HG02884 (cell line): ENCODE results near the gene CD302.
"Not testable (repeated sequence)": the region's sequence is repeated elsewhere in the genome, so short reads cannot be mapped to it uniquely, and the experiment has no call there.

ENCODE experiments used
- ATAC-seq: cut with Tn5 transposase; IDR thresholded peaks from one replicate; pipeline ENCODE4 v1.9.1; 2021; ENCODE audit warnings: mild to moderate bottlenecking, moderate library complexity; ENCODE audit not compliant: unreplicated experiment

Gene CD302

DNA sequence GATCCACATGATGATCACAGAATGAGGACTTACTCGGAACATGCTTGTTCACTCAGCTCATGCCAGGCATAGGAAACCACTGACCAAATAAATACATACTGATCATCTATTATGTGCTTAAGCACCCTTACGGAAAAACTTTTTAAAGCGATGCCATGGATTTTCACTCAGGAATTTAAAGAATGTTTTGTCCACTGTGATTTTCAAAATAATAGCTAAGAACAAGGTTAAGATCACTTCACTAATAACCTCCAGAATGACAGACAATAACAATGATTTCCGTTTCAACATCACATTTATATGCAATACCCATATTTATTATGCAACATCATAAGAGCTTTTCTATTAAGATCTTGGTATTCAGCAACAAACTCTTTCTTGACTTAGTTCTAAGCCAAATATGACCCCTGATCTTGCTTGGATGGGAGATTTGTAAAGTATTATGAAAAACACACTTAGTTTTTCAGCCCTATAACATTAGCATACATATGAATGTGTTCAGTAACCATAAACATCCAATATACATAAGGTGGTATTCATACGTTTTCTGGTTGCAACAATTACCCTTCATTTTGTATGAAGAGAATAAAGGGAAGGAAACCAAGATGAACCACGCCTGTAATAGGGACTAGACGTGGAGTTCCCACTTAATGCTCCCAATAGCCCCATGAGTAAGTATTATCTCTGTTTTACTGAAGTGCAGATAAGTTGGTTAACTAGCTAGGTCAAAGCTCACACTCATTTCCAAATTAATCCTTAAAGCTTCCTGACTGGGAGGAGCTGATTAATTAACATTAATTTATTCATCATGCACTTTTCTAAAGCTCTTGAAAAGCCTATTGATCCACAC, 1.9 kb downstream of the CD302 start:
- no peak for ATAC-seq

DNA sequence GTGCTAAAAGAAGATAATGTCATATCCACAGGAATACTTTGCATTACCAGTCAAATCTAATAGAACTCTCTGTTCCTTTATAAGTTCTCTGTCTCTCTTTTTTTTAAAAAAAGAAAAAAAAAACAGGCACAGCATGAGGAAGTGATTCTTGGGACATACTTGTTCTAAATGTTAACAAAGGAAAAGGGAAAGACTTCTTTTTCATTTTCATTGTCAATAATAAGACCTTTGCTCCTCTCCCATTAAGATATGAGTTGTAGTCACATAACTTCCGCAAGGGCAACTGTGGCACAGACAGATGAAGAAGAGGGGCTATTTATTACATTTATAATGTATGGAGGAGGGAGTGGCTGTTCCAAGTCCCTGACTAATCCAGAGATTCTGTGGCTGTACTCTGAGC, 4.7 kb downstream of the CD302 start:
- no peak for ATAC-seq

DNA sequence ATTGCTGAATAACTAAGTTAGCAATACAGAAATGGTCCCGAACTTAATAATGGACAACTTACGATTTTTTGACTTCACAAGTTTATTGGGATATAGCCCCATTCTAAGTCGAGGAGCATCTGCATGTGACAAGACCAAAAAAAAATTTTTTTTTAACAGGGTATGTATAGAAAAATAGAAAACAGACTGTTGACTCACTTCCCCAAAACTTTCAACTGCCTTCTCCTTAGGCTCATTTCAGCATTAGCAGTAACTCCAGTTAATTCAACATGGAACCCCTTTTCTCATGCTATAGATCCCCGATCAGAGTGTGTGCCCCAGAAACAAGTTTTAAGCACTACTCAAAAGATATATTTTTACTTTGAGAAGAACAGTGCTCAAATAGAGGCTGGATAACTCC, 5.4 kb downstream of the CD302 start:
- ATAC-seq, result no peak

DNA sequence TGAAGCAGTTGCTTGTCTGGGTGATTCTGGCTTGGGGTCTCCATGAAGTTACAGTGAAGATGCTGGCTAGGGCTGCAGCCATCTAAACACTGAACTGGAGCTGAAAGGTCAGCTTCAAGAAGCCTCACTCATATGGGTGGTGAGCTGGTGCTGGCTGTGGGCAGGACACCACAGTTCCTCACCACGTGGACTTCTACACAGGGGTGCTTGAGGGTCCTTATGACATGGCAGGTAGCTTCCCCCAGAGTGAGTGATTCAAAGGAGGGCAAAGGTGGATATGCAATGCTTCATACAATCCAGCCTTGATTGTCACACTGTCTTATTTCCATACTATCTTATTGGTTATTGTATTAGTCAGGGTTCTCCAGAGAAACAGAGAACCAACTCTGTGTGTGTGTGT, 6.0 kb downstream of the CD302 start:
- ATAC-seq, result no peak

DNA sequence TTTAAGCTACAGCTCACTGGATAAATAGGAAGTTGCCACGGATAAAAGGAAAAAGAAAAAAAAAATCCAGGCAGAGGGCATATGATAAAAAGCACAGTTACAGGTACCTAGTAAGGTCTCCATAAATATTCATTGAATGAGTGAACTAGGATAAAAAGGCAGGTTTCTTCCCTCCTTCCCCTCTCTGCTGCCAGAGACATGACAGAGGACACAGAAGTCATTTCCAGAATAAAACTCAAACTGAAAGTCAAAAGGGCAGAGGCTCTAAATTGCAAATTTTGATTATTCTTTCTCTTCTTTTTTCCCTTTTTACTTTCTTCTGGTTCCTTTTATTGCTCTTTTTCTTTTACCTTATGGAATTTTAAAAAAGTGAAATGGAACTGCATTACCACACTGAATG, 7.7 kb downstream of the CD302 start:
- peak; percentile 75 for ATAC-seq

DNA sequence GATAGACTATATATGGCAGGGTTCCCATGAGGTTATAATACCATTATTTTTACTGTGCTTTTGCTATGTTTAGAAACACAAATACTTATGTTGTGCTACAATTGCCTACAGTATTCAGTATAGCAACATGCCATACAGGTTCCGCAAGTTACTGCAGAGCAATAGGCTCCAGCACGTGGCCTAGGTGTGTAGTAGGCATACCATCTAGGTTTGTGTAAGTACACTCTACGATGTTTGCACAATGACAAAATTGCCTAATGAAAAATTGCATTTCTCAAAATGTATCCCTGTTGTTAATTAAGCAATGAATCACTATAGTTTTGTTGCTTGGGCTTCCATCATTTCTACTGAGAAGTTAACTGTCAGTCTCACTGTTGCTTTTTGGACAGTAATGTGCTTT, 9.8 kb downstream of the CD302 start:
- no peak for ATAC-seq

DNA sequence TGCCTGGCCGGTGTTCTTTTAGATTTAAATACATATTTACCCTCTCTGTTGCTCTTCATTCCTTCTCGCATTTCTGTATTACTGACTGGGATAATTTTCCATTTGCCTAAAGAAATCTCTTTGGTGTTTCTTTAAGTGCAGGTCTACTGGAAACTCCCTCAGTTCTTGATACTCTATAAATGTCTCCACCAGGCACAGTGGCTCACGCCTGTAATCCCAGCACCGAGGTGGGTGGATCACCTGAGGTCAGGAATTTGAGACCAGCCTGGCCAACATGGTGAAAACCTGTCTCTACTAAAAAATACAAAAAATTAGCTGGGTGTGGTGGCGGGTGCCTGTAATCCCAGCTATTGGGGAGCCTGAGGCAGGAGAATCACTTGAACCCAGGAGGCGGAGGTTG, 10.4 kb downstream of the CD302 start:
- ATAC-seq, result not testable (repeated sequence)

DNA sequence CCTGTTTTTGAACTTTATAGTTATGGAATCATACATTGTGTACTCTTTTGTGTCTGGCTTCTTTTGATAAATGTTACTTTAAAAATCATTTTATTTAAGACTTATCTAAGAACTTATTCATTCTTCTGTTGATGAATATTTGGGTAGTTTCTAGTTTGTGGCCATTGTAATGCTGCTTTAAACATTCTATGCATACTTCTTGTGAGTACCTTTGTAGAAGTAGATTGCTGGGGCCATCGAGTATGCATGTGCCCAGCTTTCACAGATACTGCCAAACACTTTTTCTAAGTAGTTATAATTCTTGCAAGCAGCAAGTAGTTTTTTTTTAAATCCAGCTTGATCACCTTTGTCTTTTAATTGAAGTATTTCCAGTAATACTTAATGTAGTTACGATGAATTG, 11.1 kb downstream of the CD302 start:
- no peak for ATAC-seq

DNA sequence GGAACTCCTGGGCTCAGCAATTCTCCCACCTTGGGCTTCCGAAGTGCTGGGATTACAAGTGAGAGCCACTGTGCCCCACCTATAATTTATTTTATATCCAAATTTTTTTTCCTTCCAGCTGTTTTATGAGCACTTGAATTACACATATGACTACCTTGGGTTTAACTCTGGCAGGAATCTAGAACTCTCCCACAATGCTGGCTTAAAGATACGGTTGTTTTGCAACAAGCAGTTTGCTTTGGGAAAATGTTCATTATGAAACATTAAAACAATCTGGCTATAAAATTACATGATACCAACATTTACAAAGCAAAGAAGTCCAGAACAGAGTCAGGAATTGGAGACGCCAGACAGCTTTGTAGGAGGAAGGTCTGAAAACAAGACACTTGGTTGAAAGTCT, 12.8 kb downstream of the CD302 start:
- no peak for ATAC-seq

DNA sequence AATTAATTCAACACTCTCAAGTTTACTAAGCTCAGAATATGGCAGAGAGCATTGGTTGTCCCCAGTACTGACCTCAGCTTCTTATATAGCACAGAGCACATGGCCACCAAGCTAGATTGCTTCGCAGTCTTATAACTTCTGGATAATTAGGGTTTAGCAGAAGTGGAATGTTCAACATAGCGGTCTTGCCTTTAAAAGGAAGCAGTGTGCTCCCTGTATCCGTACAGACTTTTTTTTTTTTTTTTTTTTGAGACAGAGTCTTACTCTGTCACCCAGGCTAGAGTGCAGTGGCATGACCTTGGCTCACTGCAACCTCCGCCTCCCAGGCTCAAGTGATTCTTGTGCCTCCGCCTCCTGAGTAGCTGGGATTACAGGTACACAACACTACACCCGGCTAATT, 13.3 kb downstream of the CD302 start:
- ATAC-seq, result not testable (repeated sequence)

DNA sequence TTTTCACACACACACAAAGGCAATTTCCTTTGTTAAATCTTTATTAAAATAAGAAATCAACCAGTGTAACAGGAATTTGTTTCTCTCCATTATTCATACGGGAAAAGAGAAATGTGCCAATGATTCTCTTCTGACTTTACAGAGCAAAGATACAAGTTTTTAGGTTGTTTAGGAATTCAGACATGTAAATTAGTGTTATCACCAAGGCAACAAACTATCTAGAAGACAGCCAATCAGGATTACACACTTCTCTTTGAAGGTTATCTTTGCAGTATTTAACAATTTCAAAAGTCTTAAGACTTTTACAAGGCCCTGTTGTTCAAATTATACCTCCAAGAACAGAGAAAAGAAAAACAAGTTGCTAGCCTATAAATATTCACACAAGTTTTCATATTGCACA, 14.5 kb downstream of the CD302 start:
- ATAC-seq, result no peak

DNA sequence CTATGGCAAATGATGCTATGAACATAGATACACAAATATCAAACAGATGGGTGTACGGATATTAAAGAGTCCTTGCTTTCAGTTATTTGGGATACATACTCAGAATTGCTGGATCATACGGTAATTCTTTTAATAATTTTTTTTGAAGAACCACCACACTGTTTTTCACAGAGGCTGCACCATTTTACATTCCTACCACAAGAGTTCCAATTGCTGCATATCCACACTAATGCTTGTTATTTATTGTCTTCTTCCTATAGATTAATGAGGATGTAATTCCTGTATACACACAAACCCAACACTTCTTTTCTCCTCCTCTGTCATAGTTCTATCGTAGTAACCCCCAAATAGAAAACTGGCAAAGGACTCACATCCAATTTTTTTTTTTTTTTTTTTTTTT, 21.7 kb downstream of the CD302 start:
- ATAC-seq, result no peak

DNA sequence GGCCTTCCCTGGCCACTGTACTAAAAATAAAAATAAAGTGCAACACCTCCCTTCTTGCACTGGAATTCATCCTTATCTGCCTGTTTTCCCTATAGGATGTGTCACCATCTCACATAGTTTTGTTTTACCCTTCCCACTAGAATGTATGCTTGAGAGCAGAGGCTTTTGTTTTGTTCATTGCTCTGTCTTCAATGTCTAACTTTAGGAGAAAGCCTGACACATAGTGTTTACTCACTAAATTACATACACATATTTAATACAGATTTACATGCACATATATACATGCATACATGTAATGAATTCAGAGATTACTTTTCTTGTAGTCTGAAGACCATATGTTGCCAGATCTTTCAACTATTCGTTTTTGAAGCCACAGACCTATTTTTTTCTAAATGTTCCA, 23.0 kb downstream of the CD302 start:
- no peak for ATAC-seq

DNA sequence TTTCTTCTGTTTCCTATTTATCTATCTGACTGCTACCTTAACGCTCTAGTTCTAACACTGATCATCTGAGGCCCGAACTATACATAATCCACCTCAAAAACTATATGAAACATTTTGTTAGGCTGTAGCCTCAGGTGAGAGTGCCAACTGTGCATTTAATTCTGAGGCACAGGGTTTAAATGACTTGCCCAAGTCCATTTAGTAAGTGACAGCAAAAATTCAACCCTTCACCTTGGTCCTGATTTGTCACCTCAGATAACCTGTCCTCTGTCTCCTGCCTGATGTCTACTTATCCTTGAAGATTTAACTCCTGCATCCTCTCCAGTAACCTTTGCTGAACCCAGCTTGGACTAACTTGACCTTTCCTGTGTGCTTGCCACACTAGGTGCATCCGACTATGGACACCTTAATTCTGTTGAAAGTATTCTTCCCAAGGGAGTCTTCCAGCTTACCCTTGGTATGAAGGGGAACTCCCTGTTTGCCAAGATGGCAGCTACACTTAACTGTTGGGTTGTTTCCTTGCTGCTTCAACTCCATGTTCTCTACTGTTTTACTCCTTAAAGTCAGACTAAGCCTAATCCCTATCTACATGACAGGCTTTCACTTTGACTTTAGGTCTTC, 23.5 kb downstream of the CD302 start:
- no peak for ATAC-seq

DNA sequence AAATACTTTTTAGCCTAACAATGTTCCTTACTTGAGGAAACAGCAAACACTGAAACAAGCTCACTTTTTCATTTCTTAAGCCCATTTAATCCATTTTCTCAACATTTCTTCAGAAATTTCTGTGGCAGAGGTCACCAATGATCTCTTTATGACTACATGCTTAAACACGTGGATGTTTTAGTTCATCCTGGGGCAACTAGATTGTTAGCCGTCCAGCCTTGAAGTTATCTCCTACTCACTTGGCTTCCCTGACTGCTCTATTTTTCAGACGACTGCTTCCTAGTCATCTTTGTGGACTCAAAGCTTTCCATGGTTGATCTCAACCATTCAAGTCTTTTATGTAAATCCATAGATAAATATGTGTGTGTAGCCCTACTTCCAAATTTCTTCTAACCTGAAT, 24.1 kb downstream of the CD302 start:
- no peak for ATAC-seq

DNA sequence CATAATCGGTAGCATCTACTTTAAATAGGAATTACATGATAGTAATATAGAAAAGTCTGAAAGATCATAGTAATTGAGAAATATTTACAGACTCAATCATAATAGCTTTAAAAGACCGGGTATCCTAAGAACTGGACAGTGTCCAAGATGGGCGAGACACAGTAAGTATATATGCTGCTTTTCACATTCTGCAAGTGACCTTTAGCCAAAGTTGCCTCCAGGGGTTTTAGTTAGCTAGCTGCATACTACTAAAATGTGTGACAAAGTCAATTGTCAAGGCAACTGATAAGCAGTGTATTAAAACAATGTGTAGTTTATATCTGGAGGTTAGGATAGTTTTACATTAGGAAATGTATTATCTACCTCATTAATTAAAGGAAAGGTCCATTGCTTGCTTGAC, 24.6 kb downstream of the CD302 start:
- ATAC-seq, result no peak

DNA sequence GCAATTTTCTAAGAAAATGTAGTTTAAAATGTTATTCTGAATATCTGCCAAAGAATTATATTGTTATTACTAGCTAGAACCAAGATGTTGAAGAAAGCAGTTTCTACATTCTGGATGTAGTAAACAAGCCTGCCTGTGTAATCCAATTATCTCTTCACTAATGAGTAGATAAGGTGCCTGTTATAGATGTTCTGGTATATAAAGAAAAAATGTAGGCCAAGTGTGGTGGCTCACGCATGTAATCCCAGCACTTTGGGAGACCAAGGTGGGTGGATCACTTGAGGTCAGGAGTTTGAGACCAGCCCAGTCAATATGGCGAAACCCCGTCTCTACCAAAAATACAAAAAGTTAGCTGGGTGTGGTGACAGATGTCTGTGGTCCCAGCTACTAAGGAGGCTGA, 28.9 kb downstream of the CD302 start:
- ATAC-seq, result no peak

DNA sequence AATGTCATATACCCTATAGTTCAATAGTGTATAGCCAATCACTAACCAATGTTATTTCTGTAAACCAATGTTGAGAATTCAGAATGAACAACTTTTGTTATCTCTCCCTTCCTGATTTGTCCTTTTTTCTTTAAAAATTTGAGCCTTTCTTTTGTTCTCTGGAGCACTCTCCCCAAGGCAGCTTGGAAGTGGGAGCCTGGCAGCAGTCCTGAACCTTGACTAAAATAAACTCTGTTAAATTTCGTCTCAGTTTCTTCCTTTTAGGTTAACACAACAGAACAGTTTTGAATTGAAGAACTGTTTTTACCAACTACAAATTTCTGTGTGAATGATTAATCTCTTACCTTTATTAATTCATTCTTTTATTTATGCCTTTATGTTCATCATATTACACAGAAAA, 35.9 kb downstream of the CD302 start:
- no peak for ATAC-seq

DNA sequence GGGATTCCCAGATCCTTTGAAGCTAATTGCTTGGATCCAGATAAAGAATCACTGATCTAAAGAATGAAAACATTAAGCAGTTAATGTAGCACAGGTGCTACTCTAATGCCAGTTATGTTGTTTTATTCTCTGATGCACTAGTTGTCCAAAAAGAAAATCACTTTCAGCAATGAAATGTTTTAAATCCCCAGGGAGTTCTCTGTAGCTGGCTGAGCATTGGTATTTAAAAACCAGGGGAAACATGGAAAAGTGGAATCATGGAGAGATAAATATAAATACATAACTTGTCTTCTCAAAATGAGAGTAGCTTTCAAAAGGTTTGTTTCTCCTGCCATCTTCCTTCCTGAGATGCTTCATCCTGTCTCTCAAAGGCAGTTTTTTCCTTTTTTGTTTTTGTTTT, 37.7 kb downstream of the CD302 start:
- ATAC-seq, result no peak

DNA sequence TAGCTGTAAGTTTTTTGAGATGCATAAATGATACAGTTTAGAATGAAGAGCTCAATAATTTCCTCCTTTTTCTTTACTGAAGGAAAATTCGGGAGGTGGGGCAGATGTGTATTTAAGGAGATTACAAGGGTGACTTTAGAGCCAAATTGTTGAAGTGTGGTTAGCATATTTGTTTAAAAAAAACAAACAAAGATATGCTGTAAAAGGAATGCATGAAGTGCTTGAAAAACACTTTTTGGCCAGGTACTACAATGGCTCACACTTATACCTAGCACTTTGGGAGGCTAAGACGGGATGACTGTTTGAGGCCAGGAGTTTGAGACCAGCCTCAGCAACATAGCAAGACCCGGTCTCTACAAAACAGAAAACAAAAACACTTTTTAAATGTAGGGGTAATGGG, 38.4 kb downstream of the CD302 start:
- ATAC-seq, result no peak

DNA sequence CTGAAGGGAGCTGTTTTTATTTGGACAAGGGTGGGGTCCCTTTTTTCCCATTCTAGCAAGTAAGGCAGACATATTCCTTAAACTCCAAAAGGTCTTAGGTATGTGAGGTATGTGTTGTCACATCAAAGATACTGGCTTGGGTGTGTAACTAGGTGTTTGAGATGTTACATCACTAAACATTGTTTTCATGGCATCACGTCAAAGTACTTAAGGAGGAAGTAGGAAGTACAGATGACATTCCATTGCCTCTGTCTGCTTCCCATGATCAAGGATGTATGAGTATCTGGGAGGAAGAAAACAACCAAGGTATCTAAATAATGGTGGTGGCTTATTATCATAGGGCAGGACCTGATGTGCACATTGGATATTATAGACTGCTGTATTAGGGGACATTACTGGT, 39.3 kb downstream of the CD302 start:
- ATAC-seq, result no peak

DNA sequence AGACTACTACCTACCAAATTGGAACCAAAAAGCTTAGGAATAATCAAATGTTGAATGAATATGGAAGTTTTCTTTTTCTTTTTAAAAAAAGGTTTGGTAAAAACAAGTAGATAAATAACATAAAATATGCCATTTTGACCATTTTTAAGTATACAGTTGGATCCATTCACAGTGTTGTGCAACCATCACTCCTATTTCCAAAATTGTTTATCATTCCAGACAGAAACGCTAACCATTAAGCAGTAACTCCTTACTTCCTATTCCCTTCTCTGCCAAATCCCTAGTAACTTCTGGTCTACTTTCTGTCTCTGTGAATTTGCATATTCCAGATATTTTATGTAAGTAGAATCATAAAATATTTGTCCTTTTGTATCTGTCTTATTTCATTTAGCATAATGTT, 39.8 kb downstream of the CD302 start:
- no peak for ATAC-seq

DNA sequence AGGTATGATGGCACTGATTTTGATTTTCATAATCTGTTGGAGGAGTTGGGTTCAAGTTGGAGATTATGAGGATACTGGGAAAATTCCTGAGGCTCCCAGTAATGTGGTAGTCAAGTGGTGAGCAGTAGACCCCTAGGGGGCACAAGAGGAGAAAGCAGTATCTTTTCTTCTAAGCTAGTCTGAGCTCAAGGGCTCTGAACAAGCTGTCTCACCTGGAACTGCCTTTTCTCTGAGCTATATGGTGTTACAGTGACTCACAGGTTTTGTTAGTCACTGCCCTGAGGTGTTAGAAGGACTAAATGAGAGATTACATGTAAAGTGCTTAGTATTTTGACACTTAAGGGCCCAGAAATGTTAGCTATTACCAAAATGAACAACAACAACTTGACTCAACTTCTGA, 42.2 kb downstream of the CD302 start:
- no peak for ATAC-seq
